ENCODE measurements around the gene PACSIN1.

The PACSIN1 gene

DNA sequence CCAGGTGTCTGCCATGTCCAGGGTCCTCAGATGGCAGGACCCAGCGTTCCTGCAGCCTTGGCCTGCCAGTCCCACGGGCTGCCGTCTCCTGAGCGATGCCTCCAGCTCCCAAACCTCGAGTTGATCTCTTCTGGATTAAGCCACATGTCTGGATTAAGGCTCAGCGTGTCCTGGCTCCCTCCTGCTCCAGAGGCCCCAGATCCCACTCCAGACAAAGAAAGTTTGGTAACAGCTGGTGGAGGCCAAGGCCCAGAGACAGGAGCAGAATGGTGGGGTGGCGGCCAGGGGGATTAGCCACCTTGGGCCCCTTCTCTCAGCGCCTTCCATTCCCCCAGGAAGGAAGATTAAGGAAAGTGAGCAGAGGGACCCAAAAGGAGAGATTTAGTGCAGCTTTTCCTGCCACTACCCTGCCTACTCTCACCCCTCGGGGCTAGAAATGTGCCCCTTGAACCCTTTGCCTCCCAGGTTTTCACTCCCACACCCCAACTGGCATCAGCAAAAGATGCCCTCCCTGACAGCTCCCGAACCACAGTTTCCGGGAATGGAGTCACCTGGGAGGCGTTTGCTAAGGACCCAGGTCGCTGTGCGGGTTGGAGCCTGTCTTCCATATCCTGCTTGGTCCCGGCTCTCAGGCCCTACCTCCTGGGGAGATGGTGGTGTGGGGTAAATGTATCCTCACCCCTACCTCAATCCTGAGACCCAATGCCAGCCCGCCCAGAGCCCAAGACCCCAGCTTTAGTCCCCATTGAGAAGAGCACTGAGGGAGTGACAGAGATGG lies 83.3 kb downstream of the PACSIN1 start:
- TF ChIP-seq, protein P1, sequence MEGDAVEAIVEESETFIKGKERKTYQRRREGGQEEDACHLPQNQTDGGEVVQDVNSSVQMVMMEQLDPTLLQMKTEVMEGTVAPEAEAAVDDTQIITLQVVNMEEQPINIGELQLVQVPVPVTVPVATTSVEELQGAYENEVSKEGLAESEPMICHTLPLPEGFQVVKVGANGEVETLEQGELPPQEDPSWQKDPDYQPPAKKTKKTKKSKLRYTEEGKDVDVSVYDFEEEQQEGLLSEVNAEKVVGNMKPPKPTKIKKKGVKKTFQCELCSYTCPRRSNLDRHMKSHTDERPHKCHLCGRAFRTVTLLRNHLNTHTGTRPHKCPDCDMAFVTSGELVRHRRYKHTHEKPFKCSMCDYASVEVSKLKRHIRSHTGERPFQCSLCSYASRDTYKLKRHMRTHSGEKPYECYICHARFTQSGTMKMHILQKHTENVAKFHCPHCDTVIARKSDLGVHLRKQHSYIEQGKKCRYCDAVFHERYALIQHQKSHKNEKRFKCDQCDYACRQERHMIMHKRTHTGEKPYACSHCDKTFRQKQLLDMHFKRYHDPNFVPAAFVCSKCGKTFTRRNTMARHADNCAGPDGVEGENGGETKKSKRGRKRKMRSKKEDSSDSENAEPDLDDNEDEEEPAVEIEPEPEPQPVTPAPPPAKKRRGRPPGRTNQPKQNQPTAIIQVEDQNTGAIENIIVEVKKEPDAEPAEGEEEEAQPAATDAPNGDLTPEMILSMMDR (IDR thresholded peaks at IDR 0.05; ENCODE audit: low read depth, low read length, missing control alignments), result no peak
- H3K4me3 ChIP-seq (replicated peaks; ENCODE audit: low read depth, low read length), result no peak overlapping the region
- DNase-seq (ENCODE audit: extremely low read depth, low read depth), result no peak

DNA sequence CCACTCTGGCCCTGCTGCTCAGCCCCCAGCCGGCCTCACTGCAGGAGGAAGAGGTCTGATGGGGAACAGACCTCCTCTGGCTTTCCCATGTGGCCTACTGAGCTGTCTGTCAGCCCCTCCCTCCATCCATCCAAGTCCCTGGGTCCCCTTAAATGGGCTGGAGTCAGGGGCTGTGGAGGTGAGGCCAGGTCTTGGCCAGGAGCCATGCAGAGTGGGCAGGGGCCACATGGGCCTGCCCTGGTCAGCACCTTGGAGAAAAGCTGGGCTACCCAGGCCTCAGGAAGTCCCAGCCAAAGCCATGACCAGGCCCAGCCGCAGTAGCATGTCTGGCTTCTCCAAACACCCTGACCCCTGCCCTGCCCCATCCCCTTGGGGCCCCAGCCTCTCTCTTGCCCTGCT lies 83.9 kb downstream of the PACSIN1 start:
- H3K4me3 ChIP-seq (replicated peaks; ENCODE audit: low read depth, low read length), result no peak overlapping the region
- DNase-seq (ENCODE audit: extremely low read depth, low read depth), result no peak
- TF ChIP-seq, protein P1 (IDR thresholded peaks at IDR 0.05; ENCODE audit: low read depth, low read length, missing control alignments), result no peak

DNA sequence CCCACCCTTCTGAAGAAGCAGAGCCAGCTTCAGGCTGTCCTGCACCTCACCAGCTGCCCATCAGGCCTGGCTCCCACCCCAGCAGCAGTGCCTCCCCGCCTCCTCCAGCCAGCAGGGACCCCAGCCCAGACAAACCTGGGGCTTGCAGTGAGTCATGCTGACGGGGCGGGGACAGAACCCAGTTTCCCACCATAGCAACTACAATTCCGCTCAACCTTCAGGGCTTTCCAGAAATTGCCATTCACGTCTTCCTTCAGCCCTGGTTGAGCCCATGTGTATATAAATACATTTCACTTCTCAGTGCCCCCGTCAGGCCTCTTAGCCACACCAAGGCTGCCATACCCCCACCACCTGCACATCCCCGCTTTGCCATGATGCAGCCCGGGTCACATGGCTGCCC lies 85.8 kb downstream of the PACSIN1 start:
- no peak for DNase-seq (ENCODE audit: extremely low read depth, low read depth)
- no peak overlapping the region for H3K4me3 ChIP-seq (replicated peaks; ENCODE audit: low read depth, low read length)
- TF ChIP-seq, protein P1 (IDR thresholded peaks at IDR 0.05; ENCODE audit: low read depth, low read length, missing control alignments), result no peak

DNA sequence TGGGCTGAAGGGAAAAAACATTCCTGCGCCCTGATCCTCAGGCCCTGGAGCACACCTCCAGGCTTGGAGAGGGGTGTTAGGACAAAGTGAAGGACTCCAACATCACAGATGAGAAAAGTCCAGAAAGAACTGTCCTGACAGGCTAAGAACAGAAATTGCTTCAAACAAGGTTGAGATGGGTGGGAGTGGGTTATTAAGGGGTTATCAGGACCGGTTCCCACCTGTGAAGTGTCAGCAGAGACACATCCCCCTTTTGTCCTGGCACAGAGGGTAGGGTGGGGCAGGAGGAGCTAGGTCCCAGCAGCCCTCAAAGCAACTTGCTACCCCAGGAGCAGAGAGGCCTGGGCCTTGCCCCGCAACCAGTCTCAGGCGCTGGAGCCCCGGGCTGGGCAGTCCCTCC lies 86.7 kb downstream of the PACSIN1 start:
- TF ChIP-seq, protein P1 (IDR thresholded peaks at IDR 0.05; ENCODE audit: low read depth, low read length, missing control alignments), result no peak
- no peak for DNase-seq (ENCODE audit: extremely low read depth, low read depth)
- H3K4me3 ChIP-seq (replicated peaks; ENCODE audit: low read depth, low read length), result no peak overlapping the region

DNA sequence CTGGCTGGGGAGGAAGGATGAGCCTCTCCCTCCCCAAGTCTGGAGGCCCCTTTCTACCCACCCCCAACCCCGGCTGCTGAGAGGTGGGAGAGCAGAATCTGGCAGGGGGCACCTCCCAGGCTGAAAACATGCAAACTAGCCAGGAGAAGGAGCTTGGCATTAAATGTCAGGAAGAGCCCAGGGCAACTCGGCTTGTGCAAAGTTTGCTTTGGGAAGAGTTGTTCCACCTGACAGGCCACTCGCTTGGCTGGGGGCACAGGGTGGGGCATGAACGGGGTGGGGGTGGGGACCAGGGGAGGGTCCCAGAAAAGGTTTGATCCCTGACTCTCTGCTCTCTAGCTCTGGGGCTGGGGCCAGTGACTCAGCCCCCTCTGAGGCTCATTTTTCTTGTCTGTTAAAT lies 87.3 kb downstream of the PACSIN1 start:
- no peak for DNase-seq (ENCODE audit: extremely low read depth, low read depth)
- TF ChIP-seq, protein P1 (IDR thresholded peaks at IDR 0.05; ENCODE audit: low read depth, low read length, missing control alignments), result no peak
- H3K4me3 ChIP-seq (replicated peaks; ENCODE audit: low read depth, low read length), result no peak overlapping the region

DNA sequence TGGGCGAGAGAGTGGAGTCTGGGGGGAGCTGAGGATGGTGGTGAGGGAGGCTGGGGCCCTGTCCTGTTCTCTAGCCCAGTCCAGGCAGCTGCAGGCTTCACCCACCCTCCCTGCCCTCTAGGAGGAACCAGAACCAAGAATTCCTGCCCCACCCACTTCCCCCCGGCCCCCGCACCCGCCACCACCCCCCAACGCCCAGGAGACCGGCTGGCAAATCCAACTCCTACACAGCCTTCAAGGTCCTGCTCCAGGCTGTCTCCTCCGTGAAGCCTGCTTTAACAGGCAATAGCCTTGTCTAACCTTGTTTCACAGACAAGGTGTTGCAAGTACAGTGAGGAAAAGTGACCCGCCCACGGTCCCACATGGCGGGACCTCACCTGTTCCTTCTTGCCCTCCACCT lies 87.9 kb downstream of the PACSIN1 start:
- DNase-seq (ENCODE audit: extremely low read depth, low read depth), result no peak
- TF ChIP-seq, protein P1 (IDR thresholded peaks at IDR 0.05; ENCODE audit: low read depth, low read length, missing control alignments), result no peak
- H3K4me3 ChIP-seq (replicated peaks; ENCODE audit: low read depth, low read length), result no peak overlapping the region
